Measurements from ENCODE around the gene GDF11. TPM values are rescaled to one million over a fixed set of nuclear protein-coding genes. Genes with fewer than 3 reads are reported as not detected.

Gene GDF11
- total RNA-seq, 2 experiments from 2014 or later = 10.9 to 14.1 TPM

- Mint-ChIP-seq H3K36me3 (no peaks in the 10 kb centered on the region), H3K27me3 (peaks cover 4% of the 10 kb centered on the region), H3K4me1 (no peaks in the 10 kb centered on the region), H3K27ac (no peak overlapping the region), H3K9me3 (ENCODE audit: low read depth) (no peaks in the 10 kb centered on the region), H3K4me3 (no peak overlapping the region)
- CTCF ChIA-PET = interaction anchor here (0.7 kb wide), 1 partner anchor 38 kb away, joined by 4 read pairs; no protein-coding TSS in a partner anchor
- ATAC-seq (no peak), DNase-seq (no peak)
Measured at GRCh38 chr12:55700255-55701018, 42.5 kb upstream of the GDF11 start.

GRCh38 chr12:55702861-55703260 is 40.1 kb upstream of the GDF11 start:
- no peak overlapping the region for H3K4me3 Mint-ChIP-seq
- CTCF ChIA-PET = no interaction called here
- peaks cover 20% of the 10 kb centered on the region for H3K27me3 Mint-ChIP-seq
- peaks cover 2% of the 10 kb centered on the region for H3K4me1 Mint-ChIP-seq
- ATAC-seq (no peak), DNase-seq (no peak)
- H3K9me3 Mint-ChIP-seq (ENCODE audit: low read depth) = no peaks in the 10 kb centered on the region
- H3K27ac Mint-ChIP-seq = no peak overlapping the region
- no peaks in the 10 kb centered on the region for H3K36me3 Mint-ChIP-seq

- Mint-ChIP-seq H3K36me3 (no peaks in the 10 kb centered on the region), H3K27me3 (peaks cover 23% of the 10 kb centered on the region), H3K27ac (no peak overlapping the region), H3K4me1 (peaks cover 5% of the 10 kb centered on the region), H3K9me3 (ENCODE audit: low read depth) (no peaks in the 10 kb centered on the region), H3K4me3 (no peak overlapping the region)
- CTCF ChIA-PET = interaction anchor here (0.6 kb wide), 1 partner anchor 47 kb away, joined by 3 read pairs; no protein-coding TSS in a partner anchor
- ATAC-seq (no peak), DNase-seq (no peak)
Measured at GRCh38 chr12:55703288-55703687, 39.6 kb upstream of the GDF11 start.

- H3K27ac Mint-ChIP-seq = no peak overlapping the region
- peaks cover 14% of the 10 kb centered on the region for H3K4me1 Mint-ChIP-seq
- peaks cover 30% of the 10 kb centered on the region for H3K27me3 Mint-ChIP-seq
- DNase-seq (no peak), ATAC-seq (no peak)
- H3K4me3 Mint-ChIP-seq = no peak overlapping the region
- H3K36me3 Mint-ChIP-seq = no peaks in the 10 kb centered on the region
- no peaks in the 10 kb centered on the region for H3K9me3 Mint-ChIP-seq (ENCODE audit: low read depth)
- CTCF ChIA-PET = interaction anchor here (0.6 to 1.4 kb wide), 2 partner anchors 34 to 48 kb away, joined by 3 read pairs; no protein-coding TSS in a partner anchor
Measured at GRCh38 chr12:55703901-55704761, 38.8 kb upstream of the GDF11 start.

GRCh38 chr12:55704824-55705718 is 37.9 kb upstream of the GDF11 start:
- Mint-ChIP-seq H3K9me3 (ENCODE audit: low read depth) (no peaks in the 10 kb centered on the region), H3K4me1 (peaks cover 16% of the 10 kb centered on the region), H3K4me3 (no peak overlapping the region), H3K36me3 (no peaks in the 10 kb centered on the region), H3K27ac (no peak overlapping the region), H3K27me3 (peaks cover 38% of the 10 kb centered on the region)
- no peak for DNase-seq
- CTCF ChIA-PET = interaction anchor here (1.1 to 1.9 kb wide), 6 partner anchors 8 to 48 kb away, joined by 3 to 7 read pairs (median 5); partner anchors contain the start of gene BLOC1S1
- no peak for ATAC-seq

- Mint-ChIP-seq H3K27me3 (peaks cover 44% of the 10 kb centered on the region), H3K9me3 (ENCODE audit: low read depth) (no peaks in the 10 kb centered on the region), H3K4me3 (no peak overlapping the region), H3K4me1 (peaks cover 16% of the 10 kb centered on the region), H3K36me3 (no peaks in the 10 kb centered on the region), H3K27ac (no peak overlapping the region)
- ATAC-seq = no peak
- CTCF ChIA-PET = interaction anchor here (0.6 to 1.9 kb wide), 9 partner anchors 9 to 229 kb away, joined by 3 to 7 read pairs (median 5); partner anchors contain the start of gene BLOC1S1
- no peak for DNase-seq
Measured at GRCh38 chr12:55705782-55706402, 37.0 kb upstream of the GDF11 start.

GRCh38 chr12:55706568-55707218 is 36.2 kb upstream of the GDF11 start:
- DNase-seq = no peak
- CTCF ChIA-PET = interaction anchor here (0.6 to 1.9 kb wide), 8 partner anchors 10 to 228 kb away, joined by 3 to 7 read pairs (median 5); no protein-coding TSS in a partner anchor
- Mint-ChIP-seq H3K4me1 (peaks cover 16% of the 10 kb centered on the region), H3K27me3 (peaks cover 46% of the 10 kb centered on the region), H3K9me3 (ENCODE audit: low read depth) (no peaks in the 10 kb centered on the region), H3K36me3 (no peaks in the 10 kb centered on the region), H3K27ac (no peak overlapping the region), H3K4me3 (peak overlapping the region; percentile 7)
- no peak for ATAC-seq

GRCh38 chr12:55707219-55707671 is 35.7 kb upstream of the GDF11 start:
- Mint-ChIP-seq H3K27ac (no peak overlapping the region), H3K4me1 (peaks cover 16% of the 10 kb centered on the region), H3K36me3 (no peaks in the 10 kb centered on the region), H3K9me3 (ENCODE audit: low read depth) (no peaks in the 10 kb centered on the region), H3K4me3 (peak overlapping the region; percentile 7), H3K27me3 (peaks cover 49% of the 10 kb centered on the region)
- DNase-seq = no peak
- ATAC-seq = peak; percentile 29
- CTCF ChIA-PET = interaction anchor here (1.0 to 1.6 kb wide), 3 partner anchors 40 to 63 kb away, joined by 3 to 6 read pairs (median 5); no protein-coding TSS in a partner anchor

GRCh38 chr12:55707841-55708694 is 34.9 kb upstream of the GDF11 start, which contains the start of gene ITGA7:
ITGA7 (minus strand) TSS chr12:55707904; CDS start chr12:55707682, 222 bp downstream.
- H3K4me1 Mint-ChIP-seq = peaks cover 16% of the 10 kb centered on the region
- H3K4me3 Mint-ChIP-seq = peak within 1 kb of the TSS; percentile 78
- DNase-seq (peak; percentile 69), ATAC-seq (peak; percentile 93)
- H3K9me3 Mint-ChIP-seq (ENCODE audit: low read depth) = no peaks in the 10 kb centered on the region
- H3K36me3 Mint-ChIP-seq = no peaks in the 10 kb centered on the region
- H3K27me3 Mint-ChIP-seq = peaks cover 49% of the 10 kb centered on the region
- no peak within 1 kb of the TSS for H3K27ac Mint-ChIP-seq
- CTCF ChIA-PET = interaction anchor here (1.0 to 1.2 kb wide), 2 partner anchors 40 to 64 kb away, joined by 3 to 5 read pairs; no protein-coding TSS in a partner anchor

- DNase-seq = no peak
- peaks cover 49% of the 10 kb centered on the region for H3K27me3 Mint-ChIP-seq
- H3K36me3 Mint-ChIP-seq = no peaks in the 10 kb centered on the region
- peak overlapping the region; percentile 78 for H3K4me3 Mint-ChIP-seq
- peaks cover 16% of the 10 kb centered on the region for H3K4me1 Mint-ChIP-seq
- no peak overlapping the region for H3K27ac Mint-ChIP-seq
- CTCF ChIA-PET = no interaction called here
- H3K9me3 Mint-ChIP-seq (ENCODE audit: low read depth) = no peaks in the 10 kb centered on the region
- ATAC-seq = no peak
Measured at GRCh38 chr12:55708695-55709233, 34.2 kb upstream of the GDF11 start.
